ENCODE measurements around the gene UNC13B.

UNC13B gene

GRCh38 chr9:35269919-35270318 is 108.1 kb downstream of the UNC13B start:
- TF ChIP-seq EGR1 (IDR thresholded peaks at IDR 0.05) (no peak), CEBPB (IDR thresholded peaks at IDR 0.05) (no peak), TEAD4 (IDR thresholded peaks at IDR 0.05) (no peak), MAX (IDR thresholded peaks at IDR 0.05) (no peak), YY1 (IDR thresholded peaks at IDR 0.05; ENCODE audit: low read depth) (no peak), RAD21 (IDR thresholded peaks at IDR 0.05; ENCODE audit: low read depth) (no peak), ZBTB7A (IDR thresholded peaks at IDR 0.05; ENCODE audit: low read depth) (no peak)

- TF ChIP-seq REST (IDR thresholded peaks at IDR 0.05; ENCODE audit: low read depth) (no peak), YY1 (IDR thresholded peaks at IDR 0.05; ENCODE audit: low read depth) (no peak), CREB1 (IDR thresholded peaks at IDR 0.05; ENCODE audit: low read depth) (no peak), EGR1 (IDR thresholded peaks at IDR 0.05) (no peak), TCF12 (IDR thresholded peaks at IDR 0.05; ENCODE audit: low read depth) (no peak), FOXM1 (IDR thresholded peaks at IDR 0.05; ENCODE audit: borderline replicate concordance, low read depth) (no peak), USF1 (IDR thresholded peaks at IDR 0.05) (no peak), RAD21 (IDR thresholded peaks at IDR 0.05; ENCODE audit: low read depth) (no peak), TAF1 (IDR thresholded peaks at IDR 0.05; ENCODE audit: low read depth) (no peak), MAX (IDR thresholded peaks at IDR 0.05) (no peak), NFIC (IDR thresholded peaks at IDR 0.05) (no peak), ZBTB7A (IDR thresholded peaks at IDR 0.05; ENCODE audit: low read depth) (no peak)
Observed at GRCh38 chr9:35271637-35272036, 109.8 kb downstream of the UNC13B start.

- TF ChIP-seq TAF1 (IDR thresholded peaks at IDR 0.05; ENCODE audit: low read depth) = no peak
- no peak for TF ChIP-seq NFIC (IDR thresholded peaks at IDR 0.05)
- TF ChIP-seq TCF12 (IDR thresholded peaks at IDR 0.05; ENCODE audit: low read depth) = no peak
- no peak for TF ChIP-seq REST (IDR thresholded peaks at IDR 0.05; ENCODE audit: low read depth)
- TF ChIP-seq EP300 (IDR thresholded peaks at IDR 0.05; ENCODE audit: borderline replicate concordance) = no peak
- no peak for TF ChIP-seq EGR1 (IDR thresholded peaks at IDR 0.05)
- TF ChIP-seq MAX (IDR thresholded peaks at IDR 0.05) = no peak
- TF ChIP-seq CEBPB (IDR thresholded peaks at IDR 0.05) = no peak
- no peak for TF ChIP-seq ZBTB7A (IDR thresholded peaks at IDR 0.05; ENCODE audit: low read depth)
- TF ChIP-seq FOXM1 (IDR thresholded peaks at IDR 0.05; ENCODE audit: borderline replicate concordance, low read depth) = no peak
- no peak for TF ChIP-seq RAD21 (IDR thresholded peaks at IDR 0.05; ENCODE audit: low read depth)
- TF ChIP-seq CREB1 (IDR thresholded peaks at IDR 0.05; ENCODE audit: low read depth) = no peak
- no peak for TF ChIP-seq USF1 (IDR thresholded peaks at IDR 0.05)
- no peak for TF ChIP-seq TEAD4 (IDR thresholded peaks at IDR 0.05)
Observed at GRCh38 chr9:35272989-35273388, 111.2 kb downstream of the UNC13B start.

GRCh38 chr9:35273591-35273990 is 111.8 kb downstream of the UNC13B start:
- TF ChIP-seq TCF12 (IDR thresholded peaks at IDR 0.05; ENCODE audit: low read depth) (no peak), ZBTB7A (IDR thresholded peaks at IDR 0.05; ENCODE audit: low read depth) (no peak), CEBPB (IDR thresholded peaks at IDR 0.05) (no peak), CREB1 (IDR thresholded peaks at IDR 0.05; ENCODE audit: low read depth) (no peak), REST (IDR thresholded peaks at IDR 0.05; ENCODE audit: low read depth) (no peak), RAD21 (IDR thresholded peaks at IDR 0.05; ENCODE audit: low read depth) (no peak), TAF1 (IDR thresholded peaks at IDR 0.05; ENCODE audit: low read depth) (no peak), YY1 (IDR thresholded peaks at IDR 0.05; ENCODE audit: low read depth) (no peak), MAX (IDR thresholded peaks at IDR 0.05) (no peak), NFIC (IDR thresholded peaks at IDR 0.05) (no peak), TEAD4 (IDR thresholded peaks at IDR 0.05) (no peak), USF1 (IDR thresholded peaks at IDR 0.05) (no peak), EGR1 (IDR thresholded peaks at IDR 0.05) (no peak), EP300 (IDR thresholded peaks at IDR 0.05; ENCODE audit: borderline replicate concordance) (no peak), FOXM1 (IDR thresholded peaks at IDR 0.05; ENCODE audit: borderline replicate concordance, low read depth) (no peak)
